Stimulated activated CD4-positive, alpha-beta T cell treated with anti-CD3 and anti-CD28 coated beads, Interleukin-4, amount 100 ng/mL, for 24 hours (primary cell): ENCODE results near the gene COMMD4.
"Not testable (repeated sequence)": the region's sequence is repeated elsewhere in the genome, so short reads cannot be mapped to it uniquely, and the experiment has no call there.

Experiments used
- DNase-seq: peaks from one replicate; pipeline ENCODE4 v3.0.0-alpha.2; 2020

Gene COMMD4

DNA sequence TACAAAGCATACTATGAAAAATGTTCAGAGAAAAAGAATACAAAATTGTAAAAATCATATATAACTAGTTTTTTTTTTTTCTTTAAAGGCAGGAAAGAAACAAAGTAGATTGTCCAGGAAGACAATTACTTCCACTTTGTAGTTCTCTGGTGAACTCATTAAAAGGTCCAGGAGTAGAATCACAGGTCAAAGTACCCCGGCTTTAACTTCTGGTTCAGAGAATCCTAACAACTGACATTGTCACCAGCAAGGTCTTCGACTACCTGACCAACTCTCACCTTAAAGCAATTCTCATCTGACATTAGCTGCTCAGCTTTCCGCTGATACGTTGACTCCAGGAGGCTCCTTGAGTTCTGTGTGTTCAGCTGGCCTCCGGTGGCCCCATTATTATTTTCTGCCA, 48.1 kb downstream of the COMMD4 start:
- DNase-seq, result not testable (repeated sequence)
